Stimulated activated CD8-positive, alpha-beta memory T cell treated with anti-CD3 and anti-CD28 coated beads, Interleukin-12 subunit alpha, Interleukin-12 subunit beta, amount 100 ng/mL, for 24 hours (primary cell): ENCODE measurements around the gene NTF4.
"Not testable (repeated sequence)": the region's sequence is repeated elsewhere in the genome, so short reads cannot be mapped to it uniquely, and the experiment has no call there.

Experiments
- DNase-seq: peaks from one replicate; pipeline ENCODE4 v3.0.0-alpha.2; 2020; ENCODE audit errors: extremely low read depth

The NTF4 gene

DNA sequence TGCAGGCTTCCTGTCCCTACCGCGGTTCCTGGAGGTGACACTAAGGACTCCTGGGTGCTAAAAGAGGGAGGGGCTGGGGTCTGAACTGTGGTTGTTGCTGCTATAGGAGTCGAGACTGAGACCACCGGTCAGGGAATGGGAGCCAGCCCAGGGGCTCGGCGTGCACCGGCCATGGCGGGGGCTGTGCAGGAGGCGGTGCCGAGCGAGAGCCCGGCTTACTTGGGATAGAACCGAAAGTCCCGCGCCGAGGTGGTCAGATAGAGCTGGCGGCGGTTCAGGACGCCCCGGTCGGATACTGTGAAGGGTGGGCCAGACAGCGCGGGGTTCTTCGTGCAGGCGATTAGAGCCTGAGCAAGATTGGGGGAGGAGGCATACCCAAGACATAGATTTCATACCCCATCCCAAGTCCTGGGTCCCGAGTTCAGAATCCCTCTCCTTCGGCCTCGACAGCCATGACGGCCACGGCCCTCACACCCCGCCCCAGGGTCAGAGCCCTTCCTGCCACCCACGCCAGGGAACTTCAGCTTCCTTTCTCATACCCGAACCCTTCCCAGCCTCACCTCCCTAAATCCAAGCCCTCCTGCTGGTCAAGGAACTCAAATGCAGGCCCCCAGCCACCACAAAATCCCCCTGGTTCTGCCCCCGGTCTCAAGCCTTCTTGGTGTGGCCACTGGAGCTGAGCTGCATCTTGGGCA is 7.6 kb downstream of the NTF4 start:
- not testable (repeated sequence) for DNase-seq

DNA sequence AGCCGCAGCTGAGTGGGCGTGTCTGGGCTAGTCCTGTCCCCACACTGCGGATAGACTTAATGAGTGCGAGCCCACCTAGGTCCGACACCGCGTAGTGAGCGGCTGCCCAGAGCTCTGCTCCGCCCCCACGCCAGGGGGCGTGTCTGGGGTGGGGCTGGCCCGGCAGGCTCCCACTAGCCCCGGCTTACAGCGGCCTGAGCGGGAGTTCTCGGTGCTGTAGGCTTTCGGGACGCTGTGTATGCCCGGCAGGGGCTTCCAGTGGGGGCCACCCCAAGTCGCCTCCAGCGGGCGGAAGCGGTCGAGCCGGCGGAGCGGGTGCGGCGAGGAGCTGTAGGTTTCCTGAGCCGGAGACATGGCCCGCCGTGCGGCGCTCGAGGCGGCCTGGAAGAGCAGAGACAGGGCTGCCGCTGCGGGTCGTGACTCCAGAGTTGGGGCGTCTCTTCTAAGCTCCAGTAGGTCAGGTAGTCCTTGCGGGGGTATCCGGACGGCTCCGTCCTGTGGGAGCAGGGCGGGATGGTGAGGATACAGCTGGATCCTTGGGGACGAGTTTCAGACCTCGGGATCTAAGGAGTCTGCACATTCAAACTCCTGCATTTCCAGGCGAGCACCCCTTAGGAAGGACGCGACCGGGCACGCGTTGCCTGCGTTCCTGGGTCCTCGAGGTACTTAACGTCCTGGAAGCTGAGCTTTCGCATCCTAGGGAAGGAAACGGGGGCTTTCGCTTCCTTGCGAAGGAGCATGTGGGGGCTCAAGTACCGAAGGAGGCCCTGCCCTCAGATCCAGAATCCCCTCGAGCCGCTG is 8.3 kb downstream of the NTF4 start:
- DNase-seq = no peak

DNA sequence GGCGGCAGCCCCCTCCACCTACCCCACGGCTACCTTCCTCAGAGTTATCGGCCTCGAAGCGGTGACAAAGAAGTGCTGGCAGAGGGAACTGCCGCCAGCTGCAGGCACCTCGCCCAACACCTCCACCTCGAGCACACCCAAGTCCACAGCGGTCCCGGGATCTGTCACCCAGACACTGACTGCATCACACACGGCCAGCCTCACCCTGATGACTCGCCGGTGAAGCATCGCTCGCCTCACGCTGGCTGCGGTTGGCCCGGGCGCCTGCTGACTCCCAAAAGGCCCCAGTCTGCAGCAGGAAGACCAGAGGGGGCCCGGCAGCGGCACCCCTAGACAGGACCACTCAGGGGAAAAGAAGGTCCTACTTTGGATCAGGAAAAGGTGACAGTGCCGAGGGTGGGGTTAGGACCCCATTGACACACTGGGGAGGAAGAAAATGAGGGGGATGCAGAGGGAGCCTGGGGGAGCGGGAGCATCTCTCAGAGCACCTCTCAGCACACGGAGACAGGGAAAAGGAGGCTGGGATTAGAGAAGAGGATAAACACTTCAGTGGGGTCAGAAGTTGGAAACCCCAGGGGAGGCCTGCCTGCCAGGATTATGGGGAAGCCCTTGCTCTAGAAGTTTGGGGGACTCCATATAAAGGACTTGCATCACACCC is 14.1 kb downstream of the NTF4 start:
- DNase-seq = not testable (repeated sequence)

DNA sequence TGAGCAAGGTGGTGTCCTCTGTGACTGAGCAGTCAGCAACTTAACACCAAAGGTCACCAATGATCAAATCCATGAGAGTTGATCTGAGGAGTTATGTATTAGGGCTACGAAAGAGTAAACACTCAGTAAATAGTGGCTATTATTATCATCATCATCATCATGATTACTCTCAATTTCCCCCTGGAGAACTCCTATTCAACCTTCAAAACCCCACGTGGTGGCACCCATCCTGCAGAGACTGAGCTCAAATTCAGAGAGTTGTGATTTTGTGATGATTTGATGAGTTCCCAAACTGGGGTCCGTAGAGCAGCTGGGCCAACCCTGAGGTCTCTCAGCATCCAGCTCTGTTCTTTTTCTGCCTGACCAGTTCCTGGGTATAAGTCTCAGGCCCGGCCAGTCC is 14.8 kb downstream of the NTF4 start:
- DNase-seq = not testable (repeated sequence)

DNA sequence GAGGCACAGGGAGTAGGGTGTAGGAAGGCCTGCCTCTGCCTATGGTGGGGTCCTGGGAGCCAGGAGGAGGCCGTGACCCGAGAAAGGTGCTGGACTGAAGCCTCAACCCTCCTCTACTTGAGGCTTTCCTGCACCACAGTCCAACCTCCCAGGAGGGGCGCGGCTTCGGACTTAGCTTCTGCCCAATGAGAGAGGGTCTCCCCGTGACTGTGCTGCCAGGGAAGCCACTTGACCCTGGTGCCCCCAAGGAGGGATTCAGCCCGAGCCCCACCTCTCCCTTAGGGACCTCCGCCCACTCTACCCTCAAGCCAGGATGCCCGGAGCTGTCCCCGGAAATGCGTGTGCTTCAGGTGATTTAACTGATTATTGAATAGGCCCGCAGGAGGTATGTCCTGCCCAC is 15.6 kb downstream of the NTF4 start, which contains the start of gene CGB8:
Gene CGB8, minus strand, starts transcription at position 101 of the 400 bp plus-strand sequence. CDS start 372 bp downstream, outside the sequence.
- not testable (repeated sequence) for DNase-seq

DNA sequence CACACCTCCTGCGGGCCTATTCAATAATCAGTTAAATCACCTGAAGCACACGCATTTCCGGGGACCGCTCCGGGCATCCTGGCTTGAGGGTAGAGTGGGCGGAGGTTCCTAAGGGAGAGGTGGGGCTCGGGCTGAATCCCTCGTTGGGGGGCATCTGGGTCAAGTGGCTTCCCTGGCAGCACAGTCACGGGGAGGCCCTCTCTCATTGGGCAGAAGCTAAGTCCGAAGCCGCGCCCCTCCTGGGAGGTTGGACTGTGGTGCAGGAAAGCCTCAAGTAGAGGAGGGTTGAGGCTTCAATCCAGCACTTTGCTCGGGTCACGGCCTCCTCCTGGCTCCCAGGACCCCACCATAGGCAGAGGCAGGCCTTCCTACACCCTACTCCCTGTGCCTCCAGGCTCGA is 21.1 kb downstream of the NTF4 start, which contains the start of gene CGB5:
Gene CGB5, plus strand, starts transcription at position 301 of the 400 bp plus-strand sequence. CDS start 362 bp downstream, outside the sequence.
- not testable (repeated sequence) for DNase-seq

DNA sequence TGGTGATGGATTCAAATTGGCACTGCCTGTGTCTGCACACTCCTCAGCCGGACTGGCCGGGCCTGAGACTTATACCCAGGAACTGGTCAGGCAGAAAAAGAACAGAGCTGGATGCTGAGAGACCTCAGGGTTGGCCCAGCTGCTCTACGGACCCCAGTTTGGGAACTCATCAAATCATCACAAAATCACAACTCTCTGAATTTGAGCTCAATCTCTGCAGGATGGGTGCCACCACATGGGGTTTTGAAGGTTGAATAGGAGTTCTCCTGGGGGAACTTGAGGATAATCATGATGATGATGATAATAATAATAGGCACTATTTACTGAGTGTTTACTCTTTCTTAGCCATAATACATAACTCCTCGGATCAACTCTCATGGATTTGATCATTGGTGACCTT is 22.0 kb downstream of the NTF4 start:
- not testable (repeated sequence) for DNase-seq

DNA sequence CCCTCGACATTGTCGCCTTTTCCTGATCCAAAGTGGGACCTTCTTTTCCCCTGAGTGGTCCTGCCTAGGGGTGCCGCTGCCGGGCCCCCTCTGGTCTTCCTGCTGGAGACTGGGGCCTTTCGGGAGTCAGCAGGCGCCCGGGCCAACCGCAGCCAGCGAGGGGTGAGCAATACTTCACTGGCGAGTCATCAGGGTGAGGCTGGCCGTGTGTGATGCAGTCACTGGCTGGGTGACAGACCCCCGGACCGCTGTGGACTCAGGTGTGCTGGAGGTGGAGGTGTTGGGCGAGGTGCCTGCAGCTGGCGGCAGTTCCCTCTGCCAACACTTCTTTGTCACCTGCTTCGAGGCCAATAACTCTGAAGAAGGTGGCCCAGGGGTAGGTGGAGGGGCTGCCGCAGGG is 22.4 kb downstream of the NTF4 start:
- no peak for DNase-seq

DNA sequence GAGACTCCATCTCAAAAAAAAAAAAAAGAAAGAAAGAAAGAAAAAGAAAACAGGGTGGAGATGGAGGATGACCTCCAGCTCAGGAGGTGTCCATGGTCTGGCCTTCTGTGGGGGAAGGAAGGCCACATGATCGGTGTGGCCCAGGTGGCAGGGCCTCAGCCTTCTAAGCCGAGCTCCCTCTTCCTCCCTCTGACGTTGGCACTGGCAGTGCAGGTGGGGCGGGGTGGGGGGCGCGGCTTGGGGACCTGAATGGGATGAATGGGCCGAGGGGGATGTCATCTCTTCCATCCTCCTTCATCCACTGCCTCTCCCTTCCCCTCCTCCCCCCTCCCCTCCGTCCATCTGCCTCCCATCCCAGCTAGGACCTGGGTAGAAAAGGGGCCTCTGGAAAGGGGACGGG is 24.9 kb downstream of the NTF4 start:
- not testable (repeated sequence) for DNase-seq

DNA sequence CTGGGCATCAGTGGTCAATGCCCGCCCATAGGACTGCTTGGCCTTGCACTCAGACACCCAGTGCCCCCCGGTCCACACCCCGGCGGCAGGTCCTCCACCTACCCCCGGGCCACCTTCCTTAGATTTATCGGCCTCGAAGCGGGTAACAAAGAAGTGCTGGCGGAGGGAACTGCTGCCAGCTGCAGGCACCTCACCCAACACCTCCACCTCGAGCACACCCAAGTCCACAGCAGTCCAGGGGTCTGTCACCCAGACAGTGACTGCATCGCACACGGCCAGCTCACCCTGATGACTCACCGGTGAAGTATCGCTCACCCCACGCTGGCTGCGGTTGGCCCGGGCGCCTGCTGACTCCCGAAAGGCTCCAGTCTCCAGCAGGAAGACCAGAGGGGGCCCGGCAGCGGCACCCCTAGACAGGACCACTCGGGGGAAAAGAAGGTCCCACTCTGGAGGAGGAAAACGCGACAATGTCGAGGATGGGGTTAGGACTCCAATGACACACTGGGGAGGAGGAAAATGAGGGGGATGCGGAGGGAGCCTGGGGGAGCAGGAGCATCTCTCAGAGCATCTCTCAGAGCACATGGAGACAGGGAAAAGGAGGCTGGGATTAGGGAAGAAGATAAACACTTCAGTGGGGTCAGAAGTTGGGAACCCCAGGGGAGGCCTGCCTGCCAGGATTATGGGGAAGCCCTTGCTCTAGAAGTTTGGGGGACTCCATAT is 25.9 kb downstream of the NTF4 start:
- DNase-seq = not testable (repeated sequence)

DNA sequence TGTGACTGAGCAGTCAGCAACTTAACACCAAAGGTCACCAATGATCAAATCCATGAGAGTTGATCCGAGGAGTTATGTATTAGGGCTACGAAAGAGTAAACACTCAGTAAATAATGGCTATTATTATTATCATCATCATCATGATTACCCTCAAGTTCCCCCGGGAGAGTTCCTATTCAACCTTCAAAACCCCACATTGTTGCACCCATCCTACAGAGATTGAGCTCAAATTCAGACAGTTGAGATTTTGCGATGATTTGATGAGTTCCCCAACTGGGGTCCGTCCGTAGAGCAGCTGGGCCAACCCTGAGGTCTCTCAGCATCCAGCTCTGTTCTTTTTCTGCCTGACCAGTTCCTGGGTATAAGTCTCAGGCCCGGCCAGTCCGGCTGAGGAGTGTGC is 26.5 kb downstream of the NTF4 start:
- not testable (repeated sequence) for DNase-seq

DNA sequence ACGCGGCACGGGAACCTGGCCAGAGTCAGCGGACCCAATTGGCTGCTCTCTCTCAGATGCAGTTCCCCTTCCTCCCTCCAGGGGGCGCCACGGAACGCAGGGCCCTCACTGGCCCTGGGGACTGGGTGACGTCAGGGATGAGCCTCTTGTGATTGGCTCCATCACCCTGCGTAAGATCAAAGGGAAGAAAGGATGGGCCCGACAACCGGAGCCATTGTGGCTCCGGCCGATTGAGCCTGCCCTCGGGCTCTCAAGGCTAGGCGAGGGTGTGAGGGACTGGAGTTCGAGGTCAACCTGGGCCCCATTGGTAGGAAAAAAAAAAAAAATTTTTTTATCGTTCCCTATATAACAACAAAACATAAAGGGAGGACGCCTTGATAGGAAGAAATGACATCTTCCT is 27.8 kb downstream of the NTF4 start, which contains the start of gene CGB1:
Gene CGB1, minus strand, starts transcription at position 81 of the 400 bp plus-strand sequence. CDS start 184 bp downstream, outside the sequence.
- not testable (repeated sequence) for DNase-seq

DNA sequence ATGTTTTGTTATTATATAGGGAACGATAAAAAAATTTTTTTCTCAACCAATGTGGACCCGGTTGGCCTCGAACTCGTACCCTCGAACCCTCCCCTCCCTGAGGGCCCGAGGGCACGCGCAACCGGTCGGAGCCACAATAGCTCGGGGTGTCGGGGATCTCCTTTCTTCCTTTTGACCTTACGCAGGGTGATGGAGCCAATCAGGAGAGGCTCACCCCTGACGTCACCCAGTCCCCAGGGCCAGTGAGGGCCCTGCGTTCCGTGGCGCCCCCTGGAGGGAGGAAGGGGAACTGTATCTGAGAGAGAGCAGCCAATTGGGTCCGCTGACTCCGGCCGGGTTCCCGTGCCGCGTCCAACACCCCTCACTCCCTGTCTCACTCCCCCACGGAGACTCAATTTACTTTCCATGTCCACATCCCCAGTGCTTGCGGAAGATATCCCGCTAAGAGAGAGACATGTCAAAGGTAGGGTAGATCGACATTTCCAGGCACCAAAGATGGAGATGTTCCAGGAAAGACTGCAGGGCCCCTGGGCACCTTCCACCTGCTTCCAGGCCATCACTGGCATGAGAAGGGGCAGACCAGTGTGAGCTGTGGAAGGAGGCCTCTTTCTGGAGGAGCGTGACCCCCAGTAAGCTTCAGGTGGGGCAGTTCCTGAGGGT is 32.8 kb downstream of the NTF4 start, which contains the start of gene CGB2:
Gene CGB2, plus strand, starts transcription at position 249 of the 660 bp plus-strand sequence. Its CDS starts 206 bp downstream, at position 455.
- not testable (repeated sequence) for DNase-seq

DNA sequence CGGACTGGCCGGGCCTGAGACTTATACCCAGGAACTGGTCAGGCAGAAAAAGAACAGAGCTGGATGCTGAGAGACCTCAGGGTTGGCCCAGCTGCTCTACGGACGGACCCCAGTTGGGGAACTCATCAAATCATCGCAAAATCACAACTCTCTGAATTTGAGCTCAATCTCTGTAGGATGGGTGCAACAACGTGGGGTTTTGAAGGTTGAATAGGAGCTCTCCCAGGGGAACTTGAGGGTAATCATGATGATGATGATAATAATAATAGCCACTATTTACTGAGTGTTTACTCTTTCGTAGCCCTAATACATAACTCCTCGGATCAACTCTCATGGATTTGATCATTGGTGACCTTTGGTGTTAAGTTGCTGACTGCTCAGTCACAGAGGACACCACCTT is 34.3 kb downstream of the NTF4 start:
- not testable (repeated sequence) for DNase-seq

DNA sequence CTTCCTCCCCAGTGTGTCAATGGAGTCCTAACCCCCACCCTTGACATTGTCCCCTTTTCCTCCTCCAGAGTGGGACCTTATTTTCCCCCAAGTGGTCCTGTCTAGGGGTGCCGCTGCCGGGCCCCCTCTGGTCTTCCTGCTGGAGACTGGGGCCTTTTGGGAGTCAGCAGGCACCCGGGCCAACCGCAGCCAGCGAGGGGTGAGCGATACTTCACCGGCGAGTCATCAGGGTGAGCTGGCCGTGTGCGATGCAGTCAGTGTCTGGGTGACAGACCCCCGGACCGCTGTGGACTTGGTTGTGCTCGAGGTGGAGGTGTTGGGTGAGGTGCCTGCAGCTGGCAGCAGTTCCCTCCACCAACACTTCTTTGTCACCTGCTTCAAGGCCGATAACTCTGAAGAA is 34.9 kb downstream of the NTF4 start:
- DNase-seq = not testable (repeated sequence)

DNA sequence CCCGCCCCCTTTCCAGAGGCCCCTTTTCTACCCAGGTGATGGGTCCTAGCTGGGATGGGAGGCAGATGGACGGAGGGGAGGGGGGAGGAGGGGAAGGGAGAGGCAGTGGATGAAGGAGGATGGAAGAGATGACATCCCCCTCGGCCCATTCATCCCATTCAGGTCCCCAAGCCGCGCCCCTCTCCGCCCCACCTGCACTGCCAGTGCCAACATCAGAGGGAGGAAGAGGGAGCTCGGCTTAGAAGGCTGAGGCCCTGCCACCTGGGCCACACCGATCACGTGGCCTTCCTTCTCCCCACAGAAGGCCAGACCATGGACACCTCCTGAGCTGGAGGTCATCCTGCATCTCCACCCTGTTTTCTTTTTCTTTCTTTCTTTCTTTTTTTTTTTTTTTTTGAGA is 35.9 kb downstream of the NTF4 start:
- DNase-seq = not testable (repeated sequence)

DNA sequence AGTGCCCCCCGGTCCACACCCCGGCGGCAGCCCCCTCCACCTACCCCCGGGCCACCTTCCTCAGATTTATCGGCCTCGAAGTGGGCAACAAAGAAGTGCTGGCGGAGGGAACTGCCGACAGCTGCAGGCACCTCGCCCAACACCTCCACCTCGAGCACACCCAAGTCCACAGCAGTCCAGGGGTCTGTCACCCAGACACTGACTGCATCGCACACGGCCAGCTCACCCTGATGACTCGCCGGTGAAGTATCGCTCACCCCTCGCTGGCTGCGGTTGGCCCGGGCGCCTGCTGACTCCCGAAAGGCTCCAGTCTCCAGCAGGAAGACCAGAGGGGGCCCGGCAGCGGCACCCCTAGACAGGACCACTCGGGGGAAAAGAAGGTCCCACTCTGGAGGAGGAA is 39.0 kb downstream of the NTF4 start:
- DNase-seq = not testable (repeated sequence)

DNA sequence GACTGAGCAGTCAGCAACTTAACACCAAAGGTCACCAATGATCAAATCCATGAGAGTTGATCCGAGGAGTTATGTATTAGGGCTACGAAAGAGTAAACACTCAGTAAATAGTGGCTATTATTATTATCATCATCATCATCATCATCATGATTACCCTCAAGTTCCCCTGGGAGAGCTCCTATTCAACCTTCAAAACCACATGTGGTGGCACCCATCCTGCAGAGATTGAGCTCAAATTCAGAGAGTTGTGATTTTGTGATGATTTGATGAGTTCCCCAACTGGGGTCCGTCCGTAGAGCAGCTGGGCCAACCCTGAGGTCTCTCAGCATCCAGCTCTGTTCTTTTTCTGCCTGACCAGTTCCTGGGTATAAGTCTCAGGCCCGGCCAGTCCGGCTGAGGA is 39.5 kb downstream of the NTF4 start:
- not testable (repeated sequence) for DNase-seq

DNA sequence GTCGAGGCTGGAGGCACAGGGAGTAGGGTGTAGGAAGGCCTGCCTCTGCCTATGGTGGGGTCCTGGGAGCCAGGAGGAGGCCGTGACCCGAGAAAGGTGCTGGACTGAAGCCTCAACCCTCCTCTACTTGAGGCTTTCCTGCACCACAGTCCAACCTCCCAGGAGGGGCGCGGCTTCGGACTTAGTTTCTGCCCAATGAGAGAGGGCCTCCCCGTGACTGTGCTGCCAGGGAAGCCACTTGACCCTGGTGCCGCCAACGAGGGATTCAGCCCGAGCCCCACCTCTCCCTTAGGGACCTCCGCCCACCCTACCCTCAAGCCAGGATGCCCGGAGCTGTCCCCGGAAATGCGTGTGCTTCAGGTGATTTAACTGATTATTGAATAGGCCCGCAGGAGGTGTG is 40.4 kb downstream of the NTF4 start, which contains the start of gene CGB3:
Gene CGB3, minus strand, starts transcription at position 101 of the 400 bp plus-strand sequence. CDS start 362 bp downstream, outside the sequence.
- DNase-seq = not testable (repeated sequence)

DNA sequence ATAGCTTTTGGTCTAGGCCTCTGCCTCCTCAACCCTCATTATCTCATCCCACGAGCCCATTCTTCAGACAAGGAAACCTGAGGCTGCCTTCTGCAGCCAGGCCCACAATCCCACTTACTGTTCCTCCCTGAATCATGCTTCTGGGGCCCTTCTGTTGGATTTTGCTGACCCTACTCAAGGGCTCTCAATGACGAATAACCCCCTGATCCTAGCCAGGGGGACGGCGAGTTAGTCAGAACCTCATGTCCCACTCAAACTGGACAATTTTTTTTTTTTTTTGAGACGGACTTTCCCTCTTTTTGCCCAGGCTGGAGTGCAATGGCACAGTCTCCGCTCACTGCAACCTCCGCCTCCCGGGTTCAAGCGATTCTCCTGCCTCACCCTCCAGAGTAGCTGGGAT is 42.5 kb downstream of the NTF4 start:
- DNase-seq = no peak
